HG02870 (cell line): Measurements from ENCODE around the gene PHIP.

Experiments used
- ATAC-seq: cut with Tn5 transposase; IDR thresholded peaks from one replicate; pipeline ENCODE4 v1.9.1; 2021; ENCODE audit warnings: mild to moderate bottlenecking, moderate library complexity; ENCODE audit not compliant: unreplicated experiment

The PHIP gene

DNA sequence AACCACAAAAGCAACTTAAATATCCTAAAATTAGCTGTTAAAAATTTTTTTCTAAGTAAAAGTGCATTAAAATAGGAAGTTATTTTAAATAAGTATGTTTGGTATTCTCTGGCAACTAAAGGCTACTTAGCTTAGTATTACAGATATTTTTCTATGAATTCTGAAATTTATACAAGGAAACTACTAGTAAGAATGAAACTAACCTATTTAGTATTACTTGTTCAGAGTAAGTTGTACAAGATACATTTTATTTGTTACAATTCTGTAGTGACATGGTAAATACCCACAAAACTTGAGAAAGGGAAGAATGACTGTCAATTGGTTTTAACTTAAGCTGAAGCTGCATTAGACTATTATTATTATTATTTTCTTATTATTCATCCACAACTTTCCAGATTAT lies 6.5 kb downstream of the PHIP start:
- peak; percentile 36 for ATAC-seq

DNA sequence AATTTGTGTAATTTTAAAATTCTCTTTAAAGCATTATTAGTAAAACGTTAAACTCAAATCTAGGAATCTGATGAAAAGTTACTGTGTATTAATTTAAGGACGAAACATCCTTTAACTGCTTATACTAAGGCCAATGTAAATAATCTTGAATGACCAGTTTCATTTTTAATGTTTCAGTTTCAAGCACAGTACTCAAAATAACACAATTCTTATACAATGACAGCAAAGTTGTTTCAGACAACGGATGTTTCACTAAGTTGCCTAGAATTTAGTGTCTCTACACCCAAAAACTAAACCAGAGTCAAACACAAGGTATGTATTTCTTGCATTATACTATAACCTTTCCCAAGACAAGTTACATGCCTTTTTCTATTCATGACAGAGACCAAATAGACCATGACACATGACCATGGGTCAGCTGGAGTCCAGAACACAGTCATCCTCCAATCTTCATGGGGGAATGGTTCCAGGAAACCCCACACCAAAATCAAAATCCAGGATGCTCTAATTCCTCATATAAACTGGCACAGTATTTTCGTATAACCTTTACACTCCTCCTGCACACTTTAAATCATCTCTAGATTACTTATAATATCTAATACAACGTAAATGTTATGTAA lies 7.7 kb downstream of the PHIP start:
- peak; percentile 81 for ATAC-seq

DNA sequence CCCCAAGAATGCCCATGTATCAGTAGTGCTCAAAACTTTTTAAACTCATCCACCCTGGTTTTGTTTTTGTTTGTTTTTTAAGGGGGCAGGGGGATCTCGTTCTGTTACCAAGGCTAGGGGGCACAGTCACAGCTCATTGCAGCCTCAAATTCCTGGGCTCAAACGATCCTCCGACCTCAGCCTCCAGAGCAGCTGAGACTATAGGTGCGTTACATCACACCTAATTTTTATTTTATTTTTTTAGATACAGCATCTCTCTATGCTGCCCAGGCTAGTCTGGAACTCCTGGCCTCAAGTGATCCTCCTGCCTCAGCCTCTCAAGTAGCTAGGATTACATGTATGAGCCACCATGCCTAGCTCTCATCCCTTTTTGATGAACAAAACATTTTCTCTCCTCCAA lies 11.2 kb downstream of the PHIP start:
- ATAC-seq, result no peak

DNA sequence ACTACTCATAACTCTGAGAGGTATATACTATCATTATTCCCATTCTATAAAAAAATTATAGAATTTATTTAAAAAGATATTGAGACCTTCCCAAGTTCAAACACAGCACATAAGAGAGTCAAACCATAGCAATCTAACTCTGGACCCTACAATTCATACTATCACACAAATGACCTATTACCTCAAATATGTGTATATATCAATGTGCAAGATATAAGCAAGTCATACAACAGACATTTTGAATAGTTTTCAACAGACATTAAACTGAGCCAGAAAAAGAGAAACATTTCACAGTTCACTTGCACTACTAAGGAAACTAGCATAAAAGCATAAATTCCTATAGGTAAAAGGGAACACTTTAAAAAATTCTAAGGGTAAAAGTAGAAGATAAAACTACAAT lies 11.7 kb downstream of the PHIP start:
- no peak for ATAC-seq

DNA sequence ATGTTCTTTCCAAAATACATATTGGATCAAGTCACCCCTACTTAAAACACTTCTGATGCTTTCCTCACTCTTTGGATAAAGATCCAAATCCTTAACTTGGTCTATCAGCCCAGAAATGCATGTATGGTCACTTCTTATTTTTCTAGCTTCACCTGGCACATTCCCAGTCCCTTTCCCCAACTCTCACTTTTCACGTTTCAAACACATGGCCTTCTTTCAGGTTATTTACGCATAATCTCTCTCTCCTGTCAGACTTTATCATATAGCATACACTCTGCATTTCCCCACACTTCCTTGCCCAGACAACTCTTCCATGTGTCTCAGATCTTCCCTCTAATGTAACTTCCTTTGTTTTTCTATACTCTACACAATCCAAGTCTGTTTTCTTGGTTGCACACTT lies 12.8 kb downstream of the PHIP start:
- no peak for ATAC-seq

DNA sequence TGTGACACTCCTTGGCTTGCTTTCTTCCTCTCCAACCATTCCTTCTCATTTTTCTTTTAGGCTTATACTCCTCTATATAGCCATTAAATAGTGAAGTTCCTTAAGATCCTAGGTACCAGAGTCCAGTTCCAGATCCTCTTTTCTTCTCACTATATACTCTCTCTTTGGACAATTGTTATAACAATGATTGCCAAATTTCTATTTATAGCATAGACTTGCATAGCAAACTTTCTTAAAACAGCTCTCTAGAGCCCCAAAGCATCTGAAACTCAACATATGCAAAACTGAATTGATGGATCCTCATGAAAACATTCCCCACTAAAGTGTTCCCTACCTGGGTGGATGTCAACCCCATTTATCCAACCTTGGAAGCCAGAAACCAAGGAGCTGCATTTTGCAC lies 13.4 kb downstream of the PHIP start:
- ATAC-seq, result no peak

DNA sequence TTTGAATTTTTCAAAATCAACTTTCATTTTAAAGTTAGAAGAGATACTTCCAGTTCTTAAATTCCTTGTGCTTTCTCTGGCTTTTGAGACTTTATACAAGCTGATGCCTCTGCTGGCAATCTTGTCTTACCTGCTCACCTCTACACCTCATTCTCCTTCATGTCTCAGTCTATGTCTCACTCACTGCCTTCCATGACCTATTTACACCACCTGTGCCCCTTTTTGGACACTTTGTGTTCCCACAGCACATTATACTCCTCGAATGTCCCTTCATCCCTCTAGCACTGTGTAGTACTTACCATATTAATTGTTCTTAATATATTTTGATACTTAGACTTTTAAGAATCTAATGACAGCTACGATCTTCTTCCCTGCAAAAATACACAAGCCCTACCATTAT lies 15.3 kb downstream of the PHIP start:
- ATAC-seq, result no peak

DNA sequence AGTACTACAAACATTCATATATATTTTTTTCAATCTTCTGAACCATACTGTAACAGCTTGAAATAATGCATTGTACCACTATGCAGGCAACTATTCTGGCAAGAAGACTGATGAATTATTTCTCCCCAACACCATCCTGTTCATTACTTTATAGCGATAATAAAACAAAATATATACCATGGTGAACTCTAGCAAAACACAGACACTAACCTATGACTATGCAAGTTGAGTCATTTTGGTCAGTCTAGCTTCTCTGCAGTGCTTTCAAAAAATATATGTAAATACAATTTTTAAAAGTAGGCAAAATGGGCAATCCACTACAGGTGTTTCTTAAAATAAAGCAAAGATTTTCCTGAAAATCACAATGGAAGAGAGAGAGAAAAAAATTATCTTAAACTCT lies 20.3 kb downstream of the PHIP start:
- no peak for ATAC-seq

DNA sequence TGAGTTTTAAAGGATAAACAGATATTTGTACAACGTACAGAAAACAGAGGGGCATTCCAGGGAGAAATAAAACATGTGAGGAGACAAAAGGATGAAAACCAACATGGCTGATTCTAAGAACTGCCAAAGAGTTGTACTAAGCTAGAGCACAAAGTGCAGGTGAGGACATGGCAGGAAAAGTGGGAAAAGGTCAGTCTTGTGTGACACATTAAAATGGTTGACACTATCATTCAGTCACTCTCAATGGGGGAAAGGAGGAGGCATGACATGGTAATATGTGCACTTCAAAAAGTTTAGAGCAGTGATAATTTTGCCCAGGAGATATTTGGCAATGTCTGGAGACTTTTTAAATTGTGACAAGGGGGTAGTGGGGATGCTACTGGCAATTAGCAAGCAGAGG lies 21.8 kb downstream of the PHIP start:
- no peak for ATAC-seq

DNA sequence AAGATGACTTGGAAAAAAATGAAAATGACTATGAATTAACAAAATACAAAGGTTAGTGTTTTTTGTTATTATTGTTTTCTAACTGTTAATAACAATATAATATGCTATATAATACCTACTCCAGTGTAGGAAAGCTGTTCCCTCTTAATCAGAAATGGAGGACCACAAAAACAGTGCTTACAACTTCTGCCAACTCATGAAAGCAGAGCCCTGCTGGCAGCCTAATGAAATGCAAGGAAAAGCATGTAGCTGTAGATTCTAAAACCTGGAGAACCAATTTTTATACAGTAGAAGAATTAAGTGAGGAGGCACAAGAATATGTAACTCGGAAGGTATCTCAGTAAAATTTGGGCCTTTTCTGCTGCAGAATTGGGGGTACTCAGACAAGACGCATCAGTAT lies 29.4 kb downstream of the PHIP start:
- no peak for ATAC-seq

DNA sequence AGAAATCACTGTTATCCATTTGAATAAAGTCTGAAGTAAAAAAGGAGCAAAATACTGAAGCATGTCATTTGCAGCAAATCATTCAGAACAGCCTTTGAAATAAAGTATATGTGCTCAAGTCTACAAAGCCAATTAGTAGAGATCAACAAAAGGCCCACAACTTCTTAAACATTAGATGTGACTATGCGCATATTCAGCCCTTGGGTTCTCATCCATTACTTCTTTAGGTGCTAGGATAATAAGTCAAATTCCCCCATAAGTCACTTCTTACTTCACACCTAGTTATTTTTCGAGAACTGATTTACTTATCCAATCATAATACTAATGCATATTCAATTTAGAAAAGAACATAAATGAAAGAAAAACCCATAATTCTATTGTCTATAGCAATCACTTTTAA lies 31.0 kb downstream of the PHIP start:
- ATAC-seq, result no peak

DNA sequence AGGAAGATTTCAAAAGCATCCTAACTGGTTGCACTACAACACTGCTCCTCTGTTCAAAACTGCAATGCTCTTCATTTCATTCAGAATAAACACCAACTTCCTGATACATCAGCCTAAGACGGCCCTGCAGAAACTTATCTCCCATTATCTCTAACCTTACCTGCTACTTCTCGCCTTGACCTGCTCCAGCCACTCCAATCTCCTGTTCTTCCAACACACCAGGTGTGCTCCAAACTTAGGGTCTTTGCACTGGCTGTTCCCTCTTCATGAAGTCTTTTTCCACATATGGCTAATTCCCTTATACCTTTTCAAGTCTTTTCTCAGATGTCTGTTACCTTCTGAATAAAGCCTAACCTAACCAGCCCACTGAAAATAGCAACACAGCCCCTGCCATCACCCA lies 32.1 kb downstream of the PHIP start:
- no peak for ATAC-seq

DNA sequence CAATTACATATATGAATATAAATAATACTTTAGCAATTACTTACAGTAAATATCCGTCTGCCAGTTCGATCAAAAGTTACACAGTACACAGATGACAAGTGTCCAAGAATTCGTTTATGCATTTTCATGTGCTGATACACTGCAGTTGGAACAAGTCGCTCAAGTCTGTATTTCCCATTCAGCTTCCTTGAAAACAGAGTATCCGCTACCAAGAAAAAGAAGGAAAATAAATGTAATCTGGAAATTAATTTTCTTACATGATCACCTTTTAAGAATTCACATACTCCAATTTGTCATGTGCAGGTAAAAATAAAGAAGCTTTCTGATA lies 35.3 kb downstream of the PHIP start:
- no peak for ATAC-seq

DNA sequence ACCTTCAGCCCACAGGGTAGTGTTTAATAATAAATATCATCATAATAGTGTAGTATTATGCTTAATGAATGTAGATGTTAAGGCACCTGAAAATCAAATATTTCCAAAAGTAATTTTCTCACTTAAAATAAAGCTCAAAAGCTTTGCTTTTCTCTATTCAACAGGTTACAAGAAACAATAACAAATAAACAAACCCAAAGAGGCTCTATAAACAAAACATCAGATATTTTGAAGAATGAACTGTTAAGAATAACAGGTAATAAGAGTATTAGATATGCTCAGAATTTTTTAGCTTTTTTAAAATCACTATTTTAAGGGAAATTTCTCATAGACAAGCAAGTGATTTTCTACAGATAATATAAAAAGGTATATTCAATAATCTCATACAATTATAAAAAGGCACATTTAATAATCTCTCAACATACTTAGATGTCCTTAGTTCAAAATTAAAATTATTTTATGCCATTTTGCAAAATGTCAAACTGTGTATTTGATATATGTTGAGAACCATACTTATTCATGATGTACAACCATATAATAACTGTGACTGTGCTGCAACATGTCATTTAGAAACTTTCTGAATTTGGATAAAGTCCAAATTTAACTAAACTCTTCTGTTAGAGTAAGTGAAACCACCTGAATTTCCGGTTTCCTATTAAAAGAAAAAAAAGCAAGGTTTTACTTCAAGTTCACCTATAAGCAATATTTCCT lies 35.8 kb downstream of the PHIP start:
- peak; percentile 79 for ATAC-seq

DNA sequence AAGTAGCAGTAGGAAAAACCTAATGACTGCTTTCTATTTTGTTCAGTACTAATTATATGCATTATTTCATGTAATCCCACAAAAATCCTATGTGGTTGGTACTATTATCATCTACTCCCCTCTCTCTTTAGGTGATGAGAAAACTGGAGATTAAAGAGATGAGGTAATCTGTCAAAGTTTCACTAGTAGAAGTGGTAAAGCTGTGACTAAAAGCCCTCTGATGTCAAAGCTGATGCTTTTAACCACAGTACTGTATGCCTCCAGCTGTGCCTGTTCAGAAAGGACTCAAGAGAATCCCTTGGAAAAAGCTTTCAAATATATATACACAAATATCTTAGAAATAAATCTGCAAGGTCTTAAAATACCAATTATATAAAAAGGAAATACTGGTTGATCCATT lies 38.0 kb downstream of the PHIP start:
- peak; percentile 93 for ATAC-seq

DNA sequence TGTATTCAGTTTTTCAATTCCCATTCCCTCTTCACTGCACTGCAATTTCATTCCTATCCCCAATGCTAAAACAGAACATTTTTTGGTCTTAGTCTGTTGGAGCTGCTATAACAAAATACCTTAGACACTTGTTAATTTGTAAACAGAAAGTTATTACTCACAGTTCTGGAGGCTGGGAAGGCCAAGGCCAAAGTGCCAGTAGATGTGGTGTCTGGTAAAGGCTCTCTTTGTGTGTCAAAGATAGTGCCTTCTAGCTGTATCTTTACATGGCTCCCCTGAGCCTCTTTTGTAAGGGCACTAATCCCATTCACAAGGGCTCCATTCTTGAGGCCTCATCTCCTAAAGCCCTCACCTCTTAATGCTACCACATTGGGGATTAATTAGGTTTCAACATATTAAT lies 40.0 kb downstream of the PHIP start:
- no peak for ATAC-seq

DNA sequence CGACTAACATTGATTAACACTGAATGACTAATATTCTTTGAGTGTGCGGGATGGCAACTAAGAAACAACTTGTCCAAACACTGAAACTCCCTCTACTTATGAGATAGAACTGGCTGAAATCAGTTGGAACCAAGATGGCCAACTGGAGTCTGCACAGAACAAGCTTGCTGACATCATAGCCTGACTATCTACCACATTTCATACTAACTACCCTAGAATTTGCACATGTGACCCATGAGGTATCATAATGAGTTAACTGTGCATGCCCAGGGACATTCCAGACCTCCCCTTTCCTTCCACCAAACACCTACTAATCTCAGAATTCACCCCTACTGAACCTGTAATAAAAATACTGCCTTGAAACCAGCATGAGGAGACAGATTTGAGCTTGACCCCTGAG lies 43.2 kb downstream of the PHIP start:
- peak; percentile 64 for ATAC-seq

DNA sequence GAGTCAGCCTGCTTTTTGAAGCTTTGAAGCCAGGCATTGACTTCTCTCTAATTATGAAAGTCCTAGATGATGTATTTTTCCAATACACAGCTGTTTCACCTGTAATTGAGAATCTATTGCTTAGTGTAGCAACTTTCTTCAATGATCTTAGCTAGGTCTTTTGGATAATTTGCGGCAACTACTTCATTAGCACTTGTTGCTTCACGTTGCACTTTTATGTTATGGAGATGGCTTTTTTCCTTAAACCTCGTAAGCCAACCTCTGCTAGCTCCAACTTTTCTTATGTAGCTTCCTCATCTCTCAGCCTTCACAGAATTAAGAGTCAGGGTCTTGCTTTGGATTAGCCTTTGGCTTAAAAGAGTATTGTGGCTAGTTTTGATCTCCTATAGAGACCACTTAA lies 44.8 kb downstream of the PHIP start:
- ATAC-seq, result no peak

DNA sequence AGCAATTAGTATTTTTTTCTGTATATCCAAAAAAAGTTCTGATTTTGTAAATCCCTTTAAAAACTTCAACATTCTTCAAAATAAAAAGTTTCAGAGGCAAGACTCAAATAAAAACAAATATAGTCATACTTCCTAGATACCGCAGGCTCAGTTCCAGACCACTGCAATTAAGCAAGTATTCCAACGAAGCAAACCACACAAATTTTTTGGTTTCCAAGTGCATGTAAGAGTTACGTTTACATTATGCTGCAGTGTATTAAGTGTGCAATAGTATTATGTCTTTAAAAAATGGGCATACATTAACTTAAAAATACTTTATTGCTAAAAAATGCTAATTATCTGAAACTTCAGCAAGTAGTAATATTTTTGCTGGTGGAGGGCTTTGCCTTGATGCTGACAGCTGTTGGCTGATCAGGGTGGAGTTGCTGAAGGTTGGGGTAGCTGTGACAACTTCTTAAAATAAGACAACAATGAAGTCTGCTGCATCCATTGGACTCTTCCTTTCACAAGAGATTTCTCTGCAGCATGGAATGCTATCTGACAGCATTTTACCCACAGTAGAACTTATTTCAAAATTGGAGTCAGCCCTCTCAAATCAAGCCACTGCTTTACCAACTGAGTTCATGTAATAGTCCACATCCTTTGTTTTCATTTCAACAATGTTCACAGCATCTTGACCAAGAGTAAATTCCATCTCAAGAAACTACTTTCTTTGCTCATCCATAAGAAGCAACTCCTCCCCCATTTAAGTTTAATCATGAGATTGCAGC lies 46.0 kb downstream of the PHIP start:
- ATAC-seq, result no peak

DNA sequence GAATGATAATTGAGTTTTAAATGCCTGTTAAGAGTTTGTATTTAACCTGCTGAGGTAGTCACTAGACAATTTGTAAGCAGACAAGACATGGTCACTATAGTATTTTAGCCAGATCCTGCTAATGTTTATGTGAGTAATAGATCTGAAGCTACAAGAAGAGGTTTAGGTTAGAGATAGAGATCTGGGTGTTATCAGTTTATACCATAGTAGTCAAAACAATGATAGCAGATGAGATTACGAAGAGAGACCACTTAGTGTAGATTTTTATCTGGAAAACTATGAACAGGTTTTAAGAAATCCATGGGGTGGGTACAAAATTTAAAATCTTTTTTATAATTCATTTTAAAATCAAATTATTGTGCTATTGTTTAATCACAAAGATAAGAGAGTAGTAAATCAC lies 47.5 kb downstream of the PHIP start:
- ATAC-seq, result no peak

DNA sequence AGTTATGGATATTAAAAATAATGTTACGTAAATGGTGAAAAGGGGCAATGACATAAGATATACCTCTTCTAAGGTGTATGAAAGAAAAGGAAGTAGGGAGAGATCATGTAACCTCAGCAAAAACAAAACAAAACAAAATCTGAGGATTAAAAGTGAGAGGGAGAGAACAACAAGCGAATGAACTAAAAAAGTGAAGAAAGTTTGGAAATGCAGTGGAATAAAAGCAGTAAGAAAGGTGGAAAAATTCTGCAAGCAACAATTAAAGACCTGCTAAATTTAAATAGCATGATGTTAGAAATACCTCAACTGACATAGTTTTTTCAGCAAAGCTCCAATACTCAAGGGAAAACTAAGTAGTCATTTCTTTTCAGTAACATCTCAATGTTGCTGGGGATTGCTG lies 48.0 kb downstream of the PHIP start:
- no peak for ATAC-seq

DNA sequence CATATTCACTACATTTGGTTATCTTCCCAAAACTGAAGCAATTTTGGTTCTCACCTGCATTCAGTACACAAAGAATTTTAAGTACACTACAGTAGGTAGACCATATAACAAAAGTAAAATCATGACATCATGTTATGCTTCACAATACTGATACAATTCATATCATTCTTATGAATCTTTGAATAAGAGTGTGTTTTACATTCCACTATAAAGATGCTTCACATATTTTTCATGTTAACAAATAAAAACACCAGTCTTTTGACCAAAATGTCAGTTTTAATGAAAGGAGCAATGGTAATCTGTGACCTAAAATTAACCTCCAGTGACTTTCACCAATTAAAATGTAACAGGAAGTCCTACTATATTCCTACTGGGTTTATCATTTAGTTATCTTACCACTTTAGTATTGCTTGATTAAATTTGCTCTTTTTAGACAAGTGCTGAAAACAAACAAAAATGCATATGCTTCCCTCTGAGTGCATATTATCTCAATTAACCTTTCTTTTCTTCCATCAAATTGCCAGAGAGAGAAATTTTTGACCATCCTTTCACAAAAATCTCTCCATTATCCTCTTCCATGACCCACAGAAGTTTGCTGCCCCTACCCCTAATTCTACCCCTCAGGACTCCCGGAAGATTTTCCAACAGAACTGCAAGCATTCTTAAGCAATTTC lies 49.3 kb downstream of the PHIP start:
- ATAC-seq, result no peak
